Measurements from ENCODE around the gene MTERF2. TPM values are rescaled to one million over a fixed set of nuclear protein-coding genes. Genes with fewer than 3 reads are reported as not detected.
A peak's percentile ranks its signal among the peaks of the same experiment; 100 is the strongest.

Gene MTERF2
- total RNA-seq, 2 experiments from 2014 or later, result 6.1 to 7.6 TPM

DNA sequence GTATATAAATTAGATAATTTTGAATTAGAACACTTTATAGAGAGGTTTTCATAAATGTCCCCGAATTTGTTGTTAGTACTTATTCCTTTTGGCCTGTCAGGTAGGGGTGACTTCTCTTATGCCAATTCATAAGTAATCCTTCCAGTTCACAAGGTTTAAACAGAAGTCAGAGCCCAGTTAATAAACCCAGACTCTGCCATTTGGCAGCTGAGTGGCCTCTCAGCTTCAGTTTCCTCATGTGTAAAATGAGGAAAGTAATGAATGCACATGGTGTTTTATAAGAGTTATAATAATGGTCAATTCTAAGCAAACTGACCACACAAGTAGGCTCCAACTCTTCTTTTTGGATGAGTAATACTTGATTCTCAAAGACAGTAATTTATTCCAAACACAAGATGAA, 10.3 kb downstream of the MTERF2 start:
- no peaks in the 10 kb centered on the region for H3K27me3 ChIP-seq (ENCODE audit: control insufficient read depth in 1 of 2, insufficient read depth in 2 of 2, low read length in 2 of 2)
- peaks cover 42% of the 10 kb centered on the region for H3K36me3 Mint-ChIP-seq (ENCODE audit: low read depth)
- no peak for TF ChIP-seq CTCF (IDR thresholded peaks at IDR 0.05)
- no peak for ATAC-seq (ENCODE audit: poor library complexity)
- no peak for DNase-seq
- H3K36me3 ChIP-seq (ENCODE audit: insufficient read depth, low read length), result peaks cover 10% of the 10 kb centered on the region
- ChIA-PET POLR2A (no interaction called here), CTCF (interaction anchor here (1.9 kb wide), 1 partner anchor 14 kb away, joined by 4 read pairs; no protein-coding TSS in a partner anchor)
- intact Hi-C loops (cut with DNase I, micrococcal nuclease), result no loop called here
- H3K4me1 Mint-ChIP-seq (ENCODE audit: low read depth), result peaks cover 6% of the 10 kb centered on the region
- no peak overlapping the region for H3K4me3 Mint-ChIP-seq
- no peaks in the 10 kb centered on the region for H3K27me3 Mint-ChIP-seq
- H3K9me3 Mint-ChIP-seq, result no peaks in the 10 kb centered on the region
- H3K27ac ChIP-seq (ENCODE audit: low read depth in 1 of 2, low read length in 2 of 2), result no peak overlapping the region
- H3K9me3 ChIP-seq (ENCODE audit: control insufficient read depth in 1 of 2, insufficient read depth in 1 of 2, low read length in 2 of 2), result no peaks in the 10 kb centered on the region
- no peak overlapping the region for H3K27ac Mint-ChIP-seq
- no peaks in the 10 kb centered on the region for H3K4me1 ChIP-seq (ENCODE audit: insufficient read depth, low read length)
- no peak overlapping the region for H3K4me3 ChIP-seq (ENCODE audit: low read length)

GRCh38 chr12:106975993-106976658, 10.8 kb downstream of the MTERF2 start:
- intact Hi-C loops (cut with DNase I, micrococcal nuclease), result no loop called here
- CTCF ChIA-PET, result interaction anchor here (1.9 kb wide), 1 partner anchor 14 kb away, joined by 4 read pairs; no protein-coding TSS in a partner anchor

DNA sequence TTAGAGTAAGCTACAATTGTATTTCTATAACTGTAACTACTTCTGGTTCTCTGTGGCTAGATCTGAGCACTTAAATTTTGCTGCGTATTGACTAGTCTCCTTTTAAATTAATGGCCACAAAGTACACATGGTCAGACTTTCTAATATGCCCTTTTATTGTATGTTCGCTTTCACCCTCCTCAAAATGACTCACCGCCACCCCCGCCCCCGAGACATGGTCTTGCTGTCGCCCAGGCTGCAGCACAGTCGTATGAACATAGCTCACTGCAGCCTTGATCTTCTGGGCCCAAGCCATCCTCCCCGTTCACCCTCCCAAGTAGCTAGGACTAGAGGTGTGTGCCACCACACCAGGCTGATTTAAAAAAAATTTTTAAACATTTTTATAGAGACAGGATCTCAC, 11.8 kb downstream of the MTERF2 start:
- no peaks in the 10 kb centered on the region for H3K9me3 ChIP-seq (ENCODE audit: control insufficient read depth in 1 of 2, insufficient read depth in 1 of 2, low read length in 2 of 2)
- H3K27me3 Mint-ChIP-seq, result no peaks in the 10 kb centered on the region
- no peak overlapping the region for H3K4me3 Mint-ChIP-seq
- peaks cover 13% of the 10 kb centered on the region for H3K4me1 Mint-ChIP-seq (ENCODE audit: low read depth)
- H3K4me3 ChIP-seq (ENCODE audit: low read length), result no peak overlapping the region
- ChIA-PET POLR2A (no interaction called here), CTCF (no interaction called here)
- H3K27ac ChIP-seq (ENCODE audit: low read depth in 1 of 2, low read length in 2 of 2), result no peak overlapping the region
- no peaks in the 10 kb centered on the region for H3K4me1 ChIP-seq (ENCODE audit: insufficient read depth, low read length)
- intact Hi-C loops (cut with DNase I, micrococcal nuclease), result no loop called here
- H3K36me3 Mint-ChIP-seq (ENCODE audit: low read depth), result peaks cover 53% of the 10 kb centered on the region
- no peaks in the 10 kb centered on the region for H3K27me3 ChIP-seq (ENCODE audit: control insufficient read depth in 1 of 2, insufficient read depth in 2 of 2, low read length in 2 of 2)
- no peaks in the 10 kb centered on the region for H3K9me3 Mint-ChIP-seq
- ATAC-seq (ENCODE audit: poor library complexity), result no peak
- peak overlapping the region; percentile 37 for H3K27ac Mint-ChIP-seq
- TF ChIP-seq CTCF (IDR thresholded peaks at IDR 0.05), result no peak
- DNase-seq, result no peak
- peaks cover 21% of the 10 kb centered on the region for H3K36me3 ChIP-seq (ENCODE audit: insufficient read depth, low read length)

More at GRCh38 chr12:106975993-106976658, 10.8 kb downstream of the MTERF2 start:
- no peaks in the 10 kb centered on the region for H3K27me3 ChIP-seq (ENCODE audit: control insufficient read depth in 1 of 2, insufficient read depth in 2 of 2, low read length in 2 of 2)
- no peak for TF ChIP-seq CTCF (IDR thresholded peaks at IDR 0.05)
- no peak overlapping the region for H3K4me3 ChIP-seq (ENCODE audit: low read length)
- ATAC-seq (ENCODE audit: poor library complexity), result no peak
- no peaks in the 10 kb centered on the region for H3K9me3 ChIP-seq (ENCODE audit: control insufficient read depth in 1 of 2, insufficient read depth in 1 of 2, low read length in 2 of 2)
- H3K4me1 ChIP-seq (ENCODE audit: insufficient read depth, low read length), result no peaks in the 10 kb centered on the region
- no peak for DNase-seq
- H3K4me1 Mint-ChIP-seq (ENCODE audit: low read depth), result peaks cover 9% of the 10 kb centered on the region
- H3K27ac Mint-ChIP-seq, result peak overlapping the region; percentile 43
- H3K36me3 ChIP-seq (ENCODE audit: insufficient read depth, low read length), result peaks cover 15% of the 10 kb centered on the region
- POLR2A ChIA-PET, result no interaction called here
- H3K4me3 Mint-ChIP-seq, result no peak overlapping the region
- H3K36me3 Mint-ChIP-seq (ENCODE audit: low read depth), result peaks cover 47% of the 10 kb centered on the region
- H3K9me3 Mint-ChIP-seq, result no peaks in the 10 kb centered on the region
- H3K27ac ChIP-seq (ENCODE audit: low read depth in 1 of 2, low read length in 2 of 2), result no peak overlapping the region
- H3K27me3 Mint-ChIP-seq, result no peaks in the 10 kb centered on the region

Data from CD4-positive, alpha-beta T cell (primary cell).